ENCODE data around the gene AADACL3.

DNA sequence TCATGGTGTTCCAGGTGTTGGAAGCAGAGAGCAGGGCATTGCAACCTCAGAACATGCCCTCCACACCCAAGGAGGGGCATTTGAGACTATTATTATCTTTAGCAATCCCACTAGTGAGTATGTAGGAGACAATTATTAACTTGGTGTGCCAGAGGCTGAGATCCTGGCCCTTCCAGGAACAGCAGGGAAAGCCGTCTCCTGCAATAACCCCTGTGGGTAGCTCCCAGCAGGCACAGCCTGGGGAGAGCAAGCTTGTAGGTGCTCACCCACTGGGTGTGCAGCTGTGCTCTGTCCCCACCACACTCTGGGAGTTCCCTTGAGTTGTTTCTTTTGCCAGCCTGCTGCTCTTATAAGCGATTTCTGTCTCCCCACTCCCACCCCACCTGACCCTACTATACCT is 40.4 kb downstream of the AADACL3 start:
- TF ChIP-seq, protein P1, sequence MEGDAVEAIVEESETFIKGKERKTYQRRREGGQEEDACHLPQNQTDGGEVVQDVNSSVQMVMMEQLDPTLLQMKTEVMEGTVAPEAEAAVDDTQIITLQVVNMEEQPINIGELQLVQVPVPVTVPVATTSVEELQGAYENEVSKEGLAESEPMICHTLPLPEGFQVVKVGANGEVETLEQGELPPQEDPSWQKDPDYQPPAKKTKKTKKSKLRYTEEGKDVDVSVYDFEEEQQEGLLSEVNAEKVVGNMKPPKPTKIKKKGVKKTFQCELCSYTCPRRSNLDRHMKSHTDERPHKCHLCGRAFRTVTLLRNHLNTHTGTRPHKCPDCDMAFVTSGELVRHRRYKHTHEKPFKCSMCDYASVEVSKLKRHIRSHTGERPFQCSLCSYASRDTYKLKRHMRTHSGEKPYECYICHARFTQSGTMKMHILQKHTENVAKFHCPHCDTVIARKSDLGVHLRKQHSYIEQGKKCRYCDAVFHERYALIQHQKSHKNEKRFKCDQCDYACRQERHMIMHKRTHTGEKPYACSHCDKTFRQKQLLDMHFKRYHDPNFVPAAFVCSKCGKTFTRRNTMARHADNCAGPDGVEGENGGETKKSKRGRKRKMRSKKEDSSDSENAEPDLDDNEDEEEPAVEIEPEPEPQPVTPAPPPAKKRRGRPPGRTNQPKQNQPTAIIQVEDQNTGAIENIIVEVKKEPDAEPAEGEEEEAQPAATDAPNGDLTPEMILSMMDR (IDR thresholded peaks at IDR 0.05; ENCODE audit: low read length): no peak
- TF ChIP-seq EZH2 (IDR thresholded peaks at IDR 0.05; ENCODE audit: borderline replicate concordance, low read length): no peak
